GM19351 (cell line): ENCODE data around the gene RPP25L.
"Not testable (repeated sequence)": the region's sequence is repeated elsewhere in the genome, so short reads cannot be mapped to it uniquely, and the experiment has no call there.

Source experiments
- ATAC-seq: cut with Tn5 transposase; IDR thresholded peaks from one replicate; pipeline ENCODE4 v1.9.1; 2021; ENCODE audit warnings: mild to moderate bottlenecking, moderate library complexity; ENCODE audit not compliant: unreplicated experiment

The RPP25L gene

GRCh38 chr9:34611811-34612787 is at the start of gene RPP25L:
Gene RPP25L (minus strand): TSS chr9:34612097. CDS start chr9:34611296, 801 bp downstream.
- peak; percentile 85 for ATAC-seq

- ATAC-seq = no peak
Observed at GRCh38 chr9:34659592-34660253, 47.8 kb upstream of the RPP25L start.

GRCh38 chr9:34658461-34658860 is 46.6 kb upstream of the RPP25L start:
- ATAC-seq = no peak

GRCh38 chr9:34656992-34657391 is 45.1 kb upstream of the RPP25L start:
- no peak for ATAC-seq

GRCh38 chr9:34655394-34655793 is 43.5 kb upstream of the RPP25L start:
- no peak for ATAC-seq

GRCh38 chr9:34654323-34655051 is 42.6 kb upstream of the RPP25L start:
- no peak for ATAC-seq

GRCh38 chr9:34653151-34654072 is 41.5 kb upstream of the RPP25L start:
- ATAC-seq = no peak

- no peak for ATAC-seq
Observed at GRCh38 chr9:34652602-34653000, 40.7 kb upstream of the RPP25L start.

- ATAC-seq = peak; percentile 40
Observed at GRCh38 chr9:34651876-34652601, 40.1 kb upstream of the RPP25L start, which contains the start of gene IL11RA. Gene IL11RA (plus strand): TSS chr9:34652185. CDS start chr9:34655218, 3,033 bp downstream.

GRCh38 chr9:34651321-34651720 is 39.4 kb upstream of the RPP25L start:
- ATAC-seq = no peak

- ATAC-seq = no peak
Observed at GRCh38 chr9:34650816-34651215, 38.9 kb upstream of the RPP25L start.

- no peak for ATAC-seq
Observed at GRCh38 chr9:34648673-34649072, 36.8 kb upstream of the RPP25L start.

GRCh38 chr9:34647651-34648050 is 35.8 kb upstream of the RPP25L start:
- no peak for ATAC-seq

GRCh38 chr9:34647084-34647403 is 35.1 kb upstream of the RPP25L start:
- ATAC-seq = no peak

- peak; percentile 90 for ATAC-seq
Observed at GRCh38 chr9:34646211-34647083, 34.5 kb upstream of the RPP25L start, which contains the start of gene GALT. Gene GALT (plus strand): TSS chr9:34646675. CDS start chr9:34646705, 30 bp downstream.

GRCh38 chr9:34644766-34645314 is 32.9 kb upstream of the RPP25L start:
- ATAC-seq = no peak

- no peak for ATAC-seq
Observed at GRCh38 chr9:34642679-34643078, 30.8 kb upstream of the RPP25L start.

GRCh38 chr9:34639322-34639721 is 27.4 kb upstream of the RPP25L start:
- not testable (repeated sequence) for ATAC-seq
